NOMO-1 treated with dmso at 0.1 percent for 144 hours (cell line): ENCODE data around the gene NFATC4.

Experiments
- DNase-seq: peaks from one replicate; lab custom pipeline; 2025; ENCODE audit not compliant: unreplicated experiment; lab: John Stamatoyannopoulos, UW

The NFATC4 gene

DNA sequence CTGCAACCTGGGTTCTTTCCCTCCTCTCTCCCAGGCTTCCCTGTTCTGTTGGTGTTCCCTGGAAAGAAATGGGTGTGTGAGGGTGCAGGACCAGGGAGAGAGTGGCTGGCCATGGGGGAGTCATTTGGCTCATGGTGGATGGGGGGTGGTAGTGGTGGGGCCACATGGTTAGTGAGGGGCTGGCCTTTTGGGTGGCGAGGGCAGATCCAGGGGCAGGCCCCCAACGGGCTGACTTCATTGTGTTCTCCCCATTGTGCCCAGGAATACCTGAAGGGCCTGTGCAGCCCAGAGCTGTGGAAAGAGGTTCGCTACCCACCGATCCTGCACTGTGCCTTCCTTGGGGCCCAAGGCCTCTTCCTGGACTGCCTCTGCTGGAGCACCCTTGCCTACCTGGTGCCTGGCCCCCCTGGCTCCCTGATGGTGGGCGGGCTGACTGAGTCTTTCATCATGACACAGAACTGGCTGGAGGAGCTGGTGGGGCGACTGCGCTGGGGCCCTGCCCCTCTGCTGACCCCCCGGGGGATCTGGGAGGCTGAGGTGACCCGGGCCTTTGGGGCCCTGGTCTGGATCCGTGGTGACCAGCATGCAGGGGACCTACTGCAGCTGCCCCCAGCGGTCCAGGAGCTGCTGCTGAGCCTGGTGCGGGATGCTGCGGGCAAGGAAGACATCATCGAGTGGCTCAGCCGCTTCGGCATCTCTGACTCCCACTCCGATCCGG is 39.8 kb downstream of the NFATC4 start:
- DNase-seq, result no peak

DNA sequence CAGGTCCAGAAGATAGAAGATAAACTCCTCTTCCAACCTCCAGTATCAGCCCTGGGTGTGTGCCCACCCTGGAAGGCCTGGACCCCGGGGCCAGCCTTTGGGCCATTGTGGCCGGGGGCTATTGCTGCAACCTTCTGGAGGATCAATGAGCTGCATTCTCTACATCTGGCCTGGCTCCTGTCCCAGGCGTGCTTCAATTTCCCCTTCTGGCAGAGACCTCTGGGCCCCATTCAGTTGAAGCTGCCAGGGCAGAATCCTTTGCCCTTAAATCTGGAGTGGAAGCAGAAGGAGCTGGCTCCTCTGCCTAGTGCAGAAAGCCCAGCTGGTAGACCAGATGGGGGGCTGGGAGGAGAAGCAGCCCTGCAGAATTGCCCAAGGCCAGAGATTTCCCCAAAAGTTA is 40.8 kb downstream of the NFATC4 start:
- DNase-seq, result no peak

DNA sequence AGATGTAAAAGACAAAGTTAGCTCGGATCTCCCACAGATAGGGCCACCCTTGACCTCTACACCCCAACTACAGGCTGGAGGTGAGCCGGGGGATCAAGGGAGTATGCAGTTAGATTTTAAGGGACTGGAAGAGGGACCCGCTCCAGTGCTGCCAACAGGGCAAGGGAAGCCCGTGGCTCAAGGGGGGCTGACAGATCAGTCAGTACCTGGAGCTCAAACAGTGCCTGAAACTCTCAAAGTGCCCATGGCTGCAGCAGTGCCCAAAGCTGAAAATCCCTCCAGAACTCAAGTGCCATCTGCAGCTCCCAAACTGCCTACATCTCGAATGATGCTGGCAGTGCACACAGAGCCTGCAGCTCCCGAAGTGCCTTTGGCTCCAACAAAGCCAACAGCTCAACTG is 41.2 kb downstream of the NFATC4 start:
- DNase-seq, result no peak

DNA sequence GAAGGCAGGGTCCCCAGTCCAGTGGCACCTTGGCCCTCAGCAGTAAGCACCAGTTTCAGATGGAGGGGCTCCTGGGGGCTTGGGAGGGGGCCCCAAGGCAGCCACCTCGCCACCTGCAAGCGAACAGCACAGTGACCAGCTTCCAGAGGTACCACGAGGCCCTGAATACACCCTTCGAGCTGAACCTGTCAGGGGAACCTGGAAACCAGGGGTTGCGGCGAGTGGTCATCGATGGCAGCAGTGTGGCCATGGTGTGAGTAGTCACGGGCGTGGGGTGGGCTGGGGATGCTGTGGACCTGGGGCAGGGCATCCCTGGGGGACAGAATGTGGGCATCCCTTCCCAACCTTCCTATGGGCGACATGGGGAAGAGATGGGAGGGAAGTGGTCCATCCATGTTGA is 42.0 kb downstream of the NFATC4 start:
- no peak for DNase-seq

DNA sequence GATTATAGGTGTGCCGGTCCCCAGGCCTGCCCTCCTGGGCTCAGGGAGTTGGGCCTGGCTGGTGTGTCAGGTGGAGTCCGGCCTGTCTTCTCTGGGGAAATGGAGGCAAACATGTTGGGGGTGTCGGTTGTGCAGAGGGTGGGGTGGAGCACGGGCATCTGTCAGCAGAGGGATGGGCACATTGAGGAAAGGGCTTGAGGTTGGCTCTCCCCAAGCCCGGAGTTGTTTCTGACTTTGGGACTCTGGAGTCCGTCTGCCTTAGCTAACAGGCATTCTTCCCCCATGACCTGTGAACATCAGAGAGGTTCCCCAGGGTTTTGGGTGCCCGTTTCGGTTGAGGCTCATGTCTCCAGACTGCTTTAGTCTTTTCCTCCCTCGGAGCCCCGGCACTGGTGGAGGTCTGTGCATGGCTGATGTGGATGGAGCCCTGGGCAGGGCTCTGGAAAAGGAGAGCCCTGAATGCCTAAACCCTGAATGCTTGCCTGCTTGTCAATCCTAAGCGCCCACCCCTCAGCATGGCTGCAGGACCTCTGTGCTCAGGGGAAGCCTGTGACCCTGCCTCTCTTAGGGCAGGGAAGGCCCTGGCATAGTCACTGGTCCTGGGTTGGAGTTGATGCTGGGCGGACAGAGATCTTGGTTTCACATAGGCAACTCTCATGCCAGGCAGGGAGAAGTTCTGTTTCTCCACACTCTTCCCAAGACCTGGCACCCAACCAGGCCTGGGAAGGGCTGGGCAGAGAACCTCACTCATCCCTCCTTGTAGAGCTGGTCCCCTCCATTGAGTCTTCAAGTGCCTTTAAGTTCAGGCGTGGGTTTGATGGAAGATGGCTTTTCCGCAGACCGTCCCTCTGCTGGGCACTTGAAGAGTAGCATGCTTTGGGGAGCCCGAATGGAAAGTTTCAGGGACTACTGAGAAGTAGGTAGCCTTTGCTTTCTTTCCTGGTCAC is 43.7 kb downstream of the NFATC4 start:
- DNase-seq, result no peak

DNA sequence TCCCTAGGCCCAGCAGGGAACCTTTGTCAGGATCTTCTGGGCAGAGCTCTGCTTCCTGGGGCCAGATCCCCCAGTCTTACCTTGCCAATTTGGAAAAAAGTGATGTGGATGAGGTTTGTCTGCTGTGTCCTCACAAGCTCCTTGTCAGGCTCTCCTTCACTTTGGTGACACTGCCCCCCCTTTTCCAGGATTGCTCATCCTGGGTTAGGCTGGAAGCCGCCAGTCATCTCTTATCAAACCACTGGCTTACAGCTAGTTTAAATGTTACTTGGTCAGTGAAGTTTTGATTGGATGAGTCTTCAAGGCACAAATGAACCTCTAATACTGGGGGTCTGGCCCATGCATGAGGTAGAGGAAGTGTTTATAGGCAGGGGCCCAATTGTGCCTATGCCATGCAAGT is 46.1 kb downstream of the NFATC4 start:
- no peak for DNase-seq

DNA sequence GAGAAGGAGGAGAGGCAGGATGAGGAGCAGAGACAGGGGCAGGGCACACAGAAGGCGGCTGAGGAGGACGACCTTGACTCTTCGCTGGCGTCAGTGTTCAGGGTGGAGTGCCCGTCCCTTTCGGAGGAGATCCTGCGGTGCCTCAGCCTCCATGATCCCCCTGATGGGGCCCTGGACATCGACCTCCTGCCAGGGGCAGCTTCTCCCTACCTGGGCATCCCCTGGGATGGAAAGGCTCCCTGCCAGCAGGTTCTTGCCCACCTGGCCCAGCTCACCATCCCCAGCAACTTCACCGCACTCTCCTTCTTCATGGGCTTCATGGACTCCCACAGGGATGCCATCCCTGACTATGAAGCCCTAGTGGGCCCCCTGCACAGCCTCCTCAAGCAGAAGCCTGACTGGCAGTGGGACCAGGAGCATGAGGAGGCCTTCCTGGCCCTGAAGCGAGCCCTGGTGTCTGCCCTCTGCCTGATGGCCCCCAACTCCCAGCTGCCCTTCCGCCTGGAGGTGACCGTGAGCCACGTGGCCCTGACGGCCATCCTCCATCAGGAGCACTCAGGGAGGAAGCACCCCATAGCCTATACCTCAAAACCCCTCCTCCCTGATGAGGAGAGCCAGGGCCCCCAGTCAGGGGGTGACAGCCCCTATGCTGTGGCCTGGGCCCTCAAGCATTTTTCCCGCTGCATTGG is 46.9 kb downstream of the NFATC4 start:
- DNase-seq, result no peak

DNA sequence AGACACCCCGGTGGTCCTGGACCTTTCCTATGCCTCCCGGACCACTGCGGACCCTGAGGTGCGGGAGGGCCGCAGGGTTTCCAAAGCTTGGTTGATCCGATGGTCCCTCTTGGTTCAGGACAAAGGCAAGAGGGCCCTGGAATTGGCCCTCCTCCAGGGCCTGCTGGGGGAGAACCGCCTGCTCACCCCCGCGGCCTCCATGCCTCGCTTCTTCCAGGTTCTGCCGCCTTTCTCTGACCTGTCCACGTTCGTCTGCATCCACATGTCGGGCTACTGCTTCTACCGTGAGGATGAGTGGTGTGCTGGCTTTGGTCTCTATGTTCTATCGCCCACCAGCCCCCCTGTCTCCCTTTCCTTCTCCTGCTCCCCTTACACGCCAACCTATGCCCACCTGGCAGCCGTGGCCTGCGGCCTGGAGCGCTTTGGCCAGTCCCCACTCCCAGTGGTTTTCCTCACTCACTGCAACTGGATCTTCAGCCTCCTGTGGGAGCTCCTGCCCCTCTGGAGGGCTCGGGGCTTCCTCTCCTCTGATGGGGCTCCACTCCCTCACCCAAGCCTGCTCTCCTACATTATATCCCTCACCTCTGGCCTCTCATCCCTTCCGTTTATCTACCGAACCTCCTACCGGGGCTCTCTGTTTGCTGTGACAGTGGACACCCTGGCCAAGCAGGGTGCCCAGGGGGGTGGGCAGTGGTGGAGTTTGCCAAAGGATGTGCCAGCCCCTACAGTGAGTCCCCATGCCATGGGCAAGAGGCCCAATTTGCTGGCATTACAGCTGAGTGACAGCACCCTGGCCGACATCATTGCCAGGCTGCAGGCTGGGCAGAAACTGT is 47.7 kb downstream of the NFATC4 start:
- DNase-seq, result no peak

DNA sequence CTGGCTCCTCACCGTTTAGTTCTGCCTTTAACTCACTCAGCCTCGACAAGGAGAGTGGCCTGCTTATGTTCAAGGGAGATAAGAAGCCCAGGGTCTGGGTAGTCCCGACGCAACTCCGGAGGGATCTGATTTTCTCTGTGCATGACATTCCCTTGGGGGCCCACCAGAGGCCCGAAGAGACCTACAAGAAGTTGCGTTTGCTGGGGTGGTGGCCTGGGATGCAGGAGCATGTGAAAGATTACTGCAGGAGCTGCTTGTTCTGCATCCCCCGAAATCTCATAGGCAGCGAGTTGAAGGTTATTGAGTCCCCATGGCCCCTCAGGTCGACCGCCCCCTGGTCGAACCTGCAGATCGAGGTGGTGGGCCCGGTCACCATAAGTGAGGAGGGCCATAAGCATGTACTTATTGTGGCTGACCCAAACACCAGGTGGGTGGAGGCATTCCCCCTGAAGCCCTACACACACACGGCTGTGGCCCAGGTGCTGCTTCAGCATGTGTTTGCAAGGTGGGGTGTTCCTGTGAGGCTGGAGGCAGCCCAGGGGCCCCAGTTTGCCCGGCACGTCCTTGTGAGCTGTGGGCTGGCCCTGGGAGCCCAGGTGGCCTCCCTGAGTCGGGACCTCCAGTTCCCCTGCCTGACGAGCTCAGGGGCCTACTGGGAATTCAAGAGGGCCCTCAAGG is 48.4 kb downstream of the NFATC4 start:
- DNase-seq, result no peak

DNA sequence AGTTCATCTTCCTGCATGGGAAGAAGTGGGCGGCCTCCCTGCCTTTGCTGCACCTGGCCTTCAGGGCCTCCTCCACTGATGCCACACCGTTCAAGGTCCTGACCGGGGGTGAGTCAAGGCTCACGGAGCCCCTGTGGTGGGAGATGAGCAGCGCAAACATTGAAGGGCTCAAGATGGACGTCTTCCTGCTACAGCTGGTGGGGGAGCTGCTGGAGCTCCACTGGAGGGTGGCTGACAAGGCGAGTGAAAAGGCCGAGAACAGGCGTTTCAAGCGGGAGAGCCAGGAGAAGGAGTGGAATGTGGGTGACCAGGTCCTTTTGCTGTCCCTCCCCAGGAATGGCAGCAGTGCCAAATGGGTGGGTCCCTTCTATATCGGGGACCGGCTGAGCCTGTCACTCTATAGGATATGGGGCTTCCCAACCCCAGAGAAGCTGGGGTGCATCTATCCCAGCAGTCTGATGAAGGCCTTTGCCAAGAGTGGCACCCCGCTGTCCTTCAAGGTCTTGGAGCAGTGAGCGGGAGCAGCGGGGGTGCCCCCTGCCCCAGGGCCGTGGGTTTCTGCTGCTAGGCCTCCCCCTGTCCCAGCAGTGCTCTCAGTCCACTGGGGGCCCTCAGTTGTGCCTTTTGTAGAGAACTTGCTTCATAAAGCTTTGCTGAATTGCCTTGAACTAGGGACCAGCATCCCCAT is 49.1 kb downstream of the NFATC4 start:
- no peak for DNase-seq

DNA sequence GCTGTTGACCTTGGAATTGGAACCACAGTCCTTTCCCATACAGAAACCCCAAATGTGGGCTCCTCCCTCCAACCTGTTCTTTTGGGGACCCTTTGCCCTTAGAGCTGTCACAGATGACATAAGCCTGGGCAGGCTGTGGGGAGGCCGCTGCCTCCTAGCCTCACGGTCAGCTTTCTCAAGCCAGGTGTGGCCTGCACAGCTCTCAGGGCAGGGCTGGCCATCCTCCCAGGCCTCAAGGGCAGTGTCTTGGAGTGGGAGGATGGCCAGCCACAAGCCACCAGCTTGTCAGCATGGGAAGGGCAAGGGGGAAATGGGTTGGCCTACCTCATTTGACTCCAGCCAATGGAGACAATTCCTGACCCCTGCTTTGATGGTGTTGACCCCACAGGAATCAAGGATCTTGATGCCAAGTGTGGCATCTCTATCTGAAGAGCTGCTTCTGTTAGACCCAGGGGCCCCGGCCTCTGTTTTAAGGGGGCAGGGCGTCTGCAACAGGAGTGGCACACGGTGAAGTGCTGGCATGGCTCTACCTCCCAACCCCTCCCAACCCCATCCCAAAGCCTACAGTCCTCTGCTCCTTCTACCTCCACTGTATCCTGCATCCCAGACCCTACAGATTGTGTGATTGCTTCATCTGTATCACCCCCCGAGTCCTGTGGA is 50.0 kb downstream of the NFATC4 start:
- DNase-seq, result no peak

DNA sequence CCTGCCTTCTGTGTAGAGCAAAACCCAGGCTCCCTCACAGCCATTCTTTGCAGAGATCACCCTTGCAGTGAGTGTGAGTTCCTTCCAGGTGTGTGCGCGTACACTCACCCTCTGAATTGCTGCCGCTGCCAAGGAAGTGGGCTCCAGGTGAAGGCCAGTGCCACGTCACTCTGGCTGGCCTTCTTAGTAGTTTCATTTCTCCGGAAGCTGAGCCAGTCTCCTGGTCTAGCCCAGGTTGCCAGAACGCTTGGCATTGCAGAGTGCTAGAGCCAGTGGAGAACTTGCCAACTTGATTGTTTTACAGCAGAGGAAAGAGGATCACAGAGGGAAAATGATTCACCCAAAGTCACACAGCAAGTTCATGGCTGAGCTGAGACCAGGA is 50.5 kb downstream of the NFATC4 start:
- DNase-seq, result no peak

DNA sequence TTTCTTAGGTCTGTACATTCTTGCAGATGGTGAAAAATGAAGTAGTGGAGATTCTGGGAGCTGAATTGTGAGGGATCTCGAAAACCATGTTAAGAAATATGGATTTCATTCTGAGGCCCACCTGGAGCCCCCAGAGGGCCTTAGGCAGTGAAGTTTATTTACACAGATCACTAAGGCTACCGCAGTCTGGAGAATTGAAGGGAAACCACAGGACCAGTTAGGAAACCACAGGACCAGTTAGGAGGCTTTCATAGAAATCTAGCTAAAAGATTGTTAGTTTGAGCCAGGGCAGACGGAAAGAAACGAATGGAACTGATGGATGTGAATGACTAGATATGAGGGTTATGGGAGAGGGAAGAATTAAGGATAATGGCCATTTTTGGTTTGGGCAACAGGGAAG is 54.3 kb downstream of the NFATC4 start:
- no peak for DNase-seq

DNA sequence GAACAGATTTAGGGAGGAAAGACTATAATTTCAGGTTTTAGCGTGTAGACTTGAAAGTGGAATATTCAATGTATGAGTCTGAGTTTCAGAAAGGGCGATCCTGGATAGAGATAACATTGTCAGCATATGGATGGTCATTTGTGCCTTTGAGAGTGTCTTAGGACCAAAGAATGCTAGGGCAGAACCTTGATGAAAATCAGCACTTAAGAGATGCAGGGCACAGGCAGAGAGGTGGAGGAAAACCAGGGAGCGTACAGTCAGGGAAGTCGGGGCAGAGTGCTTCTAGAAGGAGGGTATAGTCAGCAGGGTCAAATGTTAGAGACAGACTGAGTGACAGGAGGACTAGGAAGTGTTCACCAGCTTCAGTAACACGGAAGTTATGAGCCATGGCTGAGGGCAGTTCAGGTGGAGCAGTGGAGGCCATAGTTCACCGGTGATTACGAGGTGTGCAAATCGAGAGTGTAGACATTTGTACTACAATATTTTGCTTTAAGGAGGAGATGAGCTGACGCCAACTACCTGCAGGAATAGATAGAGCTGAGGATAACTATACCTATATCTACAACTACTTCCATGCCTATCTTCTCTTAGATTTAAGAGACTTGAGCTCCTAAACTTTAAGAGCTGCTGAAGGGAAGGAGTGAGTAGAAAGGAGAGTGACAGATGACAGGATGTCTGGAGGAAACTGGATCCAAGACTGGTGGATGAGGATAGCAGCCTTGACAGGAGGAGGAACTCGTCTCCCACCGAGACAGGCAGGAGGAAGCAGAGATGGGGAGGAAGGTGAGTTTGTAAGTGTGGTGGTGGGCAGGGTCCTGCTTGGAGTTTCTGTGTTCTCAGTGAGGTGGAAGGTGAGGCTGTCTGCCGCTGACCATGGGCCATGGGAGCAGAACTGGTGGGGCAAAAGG is 55.0 kb downstream of the NFATC4 start:
- DNase-seq, result no peak

DNA sequence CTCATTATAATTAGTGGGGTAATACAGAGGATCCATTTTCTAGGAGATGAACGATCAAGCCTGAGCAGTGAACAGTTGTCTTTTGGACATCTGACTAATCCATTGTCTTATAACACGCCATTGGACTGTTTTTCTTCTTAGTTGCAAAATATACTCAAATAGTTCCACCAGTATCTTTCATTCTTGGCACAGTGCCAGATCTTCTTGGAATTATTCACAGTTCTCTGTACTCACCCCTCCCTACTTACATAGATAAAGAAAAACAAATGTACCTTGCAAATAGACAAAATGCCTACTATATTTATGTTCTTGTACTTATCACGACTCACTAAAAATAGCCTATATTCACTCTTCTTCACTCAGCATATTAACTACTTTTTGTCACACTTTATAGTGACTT is 57.7 kb downstream of the NFATC4 start:
- no peak for DNase-seq

DNA sequence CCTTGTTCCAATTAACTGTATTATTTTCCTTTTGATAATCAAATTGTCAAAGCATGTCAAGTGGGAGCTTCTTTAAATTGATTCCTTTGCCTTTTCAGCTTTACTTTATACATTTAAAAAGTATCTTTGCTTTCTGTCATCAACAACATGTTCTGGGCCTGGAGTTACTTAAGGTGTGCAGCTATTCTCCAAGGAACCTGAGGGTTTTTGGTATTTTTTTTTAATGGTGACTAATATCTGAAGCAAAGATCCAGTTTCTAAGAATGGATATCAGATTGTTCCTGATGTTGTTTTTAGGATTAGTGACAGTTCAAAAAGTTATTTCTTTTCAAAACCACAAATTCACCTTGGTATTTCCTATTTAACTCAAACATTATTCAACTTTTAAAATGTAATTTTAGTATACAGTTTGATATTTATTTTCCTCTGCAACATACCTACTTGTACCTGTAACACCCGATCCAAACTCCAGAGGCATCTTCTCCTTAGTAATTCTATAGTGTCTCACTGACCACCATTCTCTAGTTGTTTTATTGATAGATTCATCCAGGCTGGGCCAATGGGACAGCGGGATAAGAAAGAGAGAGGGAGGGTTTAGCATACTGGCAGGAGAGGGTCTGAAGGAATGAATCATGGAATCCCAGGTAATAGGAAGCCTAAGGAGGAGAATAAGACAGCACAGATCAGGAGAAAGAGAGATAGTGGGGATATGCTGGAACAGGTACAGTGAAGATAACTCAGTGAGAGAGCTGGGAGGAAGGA is 58.3 kb downstream of the NFATC4 start:
- DNase-seq, result no peak

DNA sequence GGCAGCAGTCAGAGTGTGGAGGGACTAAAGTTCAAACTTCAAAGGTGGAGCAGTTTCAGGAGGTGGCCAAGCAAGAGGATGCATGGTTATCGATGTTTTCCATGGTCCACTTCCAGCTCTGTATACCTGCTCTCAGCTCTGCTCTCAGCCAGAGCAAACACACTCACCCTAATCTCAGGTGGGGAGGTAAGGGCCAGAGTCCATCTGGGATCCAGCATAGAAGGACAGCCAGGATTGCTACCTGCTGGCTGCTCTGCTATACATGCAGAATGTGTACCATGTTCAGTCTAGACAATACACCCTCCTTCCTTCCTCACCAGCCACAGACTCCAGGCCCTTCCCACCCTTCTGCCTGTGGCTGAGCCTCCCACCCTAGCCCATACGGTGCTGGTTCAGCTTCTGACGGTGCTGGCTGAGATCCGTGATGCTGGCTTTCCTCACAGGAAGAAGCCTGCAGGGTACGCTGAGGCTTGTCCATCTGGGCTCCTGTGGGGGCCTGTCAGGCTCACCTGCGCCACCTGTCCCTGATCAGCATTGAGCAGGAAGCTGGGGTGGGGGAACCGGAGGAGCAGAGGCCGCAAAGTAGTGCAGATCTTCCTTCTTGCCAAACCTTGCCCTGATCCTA is 59.0 kb downstream of the NFATC4 start:
- DNase-seq, result no peak
